Measurements from ENCODE around the gene CORO2B. TPM values are rescaled to one million over a fixed set of nuclear protein-coding genes. Genes with fewer than 3 reads are reported as not detected.

CORO2B gene
- total and polyA plus RNA-seq, 2 of the 4 experiments (the other 2 are of a cell fraction) = 9.3 to 39.3 TPM

- no peak overlapping the region for H3K23ac ChIP-seq (ENCODE audit: low read depth, low read length)
These were observed 128.1 kb downstream of the CORO2B start for GRCh38 chr15:68706931-68707330.

More at GRCh38 chr15:68706931-68707330, 128.1 kb downstream of the CORO2B start:
- 98% methylated on average over 6 of the region's 11 CpGs; no CpG with 5 or more reads in 1 of the 2 experiments for WGBS, 2 experiments (ENCODE audit: extremely low coverage in 2 of 2, insufficient read length in 1 of 2)
- H2BK20ac ChIP-seq (ENCODE audit: low read depth, low read length) = no peak overlapping the region
- in situ Hi-C loops (cut with MboI; ENCODE audit: low sequenced_read_pairs) = no loop called here
- peaks cover 4% of the 10 kb centered on the region for H3K4me1 ChIP-seq (ENCODE audit: control insufficient read depth, insufficient read depth, low read length)
- no peak overlapping the region for H2BK120ac ChIP-seq (ENCODE audit: low read depth, low read length)
- H4K20me1 ChIP-seq (ENCODE audit: insufficient read depth, low read length) = no peaks in the 10 kb centered on the region
- H3K79me1 ChIP-seq (ENCODE audit: low read depth in 1 of 2, low read length in 2 of 2) = no peaks in the 10 kb centered on the region
- dilution Hi-C loops (cut with HindIII; ENCODE audit: low sequenced_read_pairs, unreplicated experiment) = no loop called here
- H3K56ac ChIP-seq (ENCODE audit: extremely low read depth, insufficient read depth, low read length) = no peak overlapping the region
- peaks cover 4% of the 10 kb centered on the region for H3K36me3 ChIP-seq (ENCODE audit: control insufficient read depth, insufficient read depth, low read length)
- no peak overlapping the region for H4K8ac ChIP-seq (ENCODE audit: low read depth in 2 of 2, low read length in 2 of 2)
- intact Hi-C loops (cut with micrococcal nuclease) = no loop called here
- H3K9me3 ChIP-seq (ENCODE audit: control insufficient read depth, insufficient read depth, low read length) = no peaks in the 10 kb centered on the region
- H3K4me2 ChIP-seq (ENCODE audit: low read depth, low read length) = no peak overlapping the region
- H3K9ac ChIP-seq (ENCODE audit: low read depth, low read length) = no peak overlapping the region
- H2BK5ac ChIP-seq (ENCODE audit: low read depth, low read length, poor library complexity, severe bottlenecking) = no peak overlapping the region
- ATAC-seq (ENCODE audit: low read depth) (no peak), DNase-seq (no peak)
- no peak overlapping the region for H2BK15ac ChIP-seq (ENCODE audit: low read depth, low read length)
- no peak for TF ChIP-seq MAZ (IDR thresholded peaks at IDR 0.05; ENCODE audit: borderline replicate concordance, low read depth, low read length)
- no peak for TF ChIP-seq SMC3 (IDR thresholded peaks at IDR 0.05; ENCODE audit: low read depth, low read length)
- TF ChIP-seq CEBPB (IDR thresholded peaks at IDR 0.05; ENCODE audit: low read depth, low read length) = no peak
- no peak for TF ChIP-seq RCOR1 (IDR thresholded peaks at IDR 0.05; ENCODE audit: insufficient replicate concordance, low read length)
- no peak for TF ChIP-seq USF2 (IDR thresholded peaks at IDR 0.05; ENCODE audit: low read depth, low read length)
- TF ChIP-seq MXI1 (IDR thresholded peaks at IDR 0.05; ENCODE audit: borderline replicate concordance, low read depth, low read length) = no peak
- no peak for TF ChIP-seq CTCF (conservative IDR thresholded peaks at IDR 0.05; ENCODE audit: low read depth, low read length)
- no peak for TF ChIP-seq ELK1 (IDR thresholded peaks at IDR 0.05; ENCODE audit: borderline replicate concordance, low read depth, low read length)
- TF ChIP-seq NFE2L2 (IDR thresholded peaks at IDR 0.05; ENCODE audit: low read depth, low read length) = no peak
- TF ChIP-seq RAD21 (IDR thresholded peaks at IDR 0.05; ENCODE audit: low read length) = no peak
- TF ChIP-seq BHLHE40 (IDR thresholded peaks at IDR 0.05; ENCODE audit: low read depth, low read length) = no peak
- TF ChIP-seq CHD1 (IDR thresholded peaks at IDR 0.05; ENCODE audit: low read depth, low read length) = no peak
- no peak for TF ChIP-seq MAFK (IDR thresholded peaks at IDR 0.05; ENCODE audit: low read depth, low read length)
- no peak for TF ChIP-seq POLR2A (IDR thresholded peaks at IDR 0.05; ENCODE audit: low read depth, low read length)
- TF ChIP-seq RFX5 (IDR thresholded peaks at IDR 0.05; ENCODE audit: low read depth, low read length) = no peak
- no peak for TF ChIP-seq FOS (IDR thresholded peaks at IDR 0.05; ENCODE audit: low read depth, low read length)
- H3K4me3 ChIP-seq (ENCODE audit: insufficient read depth, low read depth, low read length) = no peak overlapping the region
- H3K4ac ChIP-seq (ENCODE audit: low read depth, low read length) = no peak overlapping the region
- no peak overlapping the region for H2AK5ac ChIP-seq (ENCODE audit: low read depth, low read length)
- no peak overlapping the region for H3K18ac ChIP-seq (ENCODE audit: low read depth, low read length)
- H3K27me3 ChIP-seq (ENCODE audit: control insufficient read depth, insufficient read depth, low read length) = no peaks in the 10 kb centered on the region
- ChIA-PET CTCF (no interaction called here), POLR2A (ENCODE audit: unreplicated experiment) (no interaction called here)
- no peak overlapping the region for H2AK9ac ChIP-seq (replicated peaks; ENCODE audit: low read depth, low read length, poor library complexity)
- H3K14ac ChIP-seq (replicated peaks; ENCODE audit: low read depth, low read length) = no peak overlapping the region
- no TSS peak for BruUV-seq (replicated peaks)
- no peak overlapping the region for H3K27ac ChIP-seq (ENCODE audit: insufficient read depth, low read length)
- no peak overlapping the region for H4K91ac ChIP-seq (ENCODE audit: insufficient read depth, low read depth, low read length)
- no peak overlapping the region for H4K5ac ChIP-seq (ENCODE audit: low read depth, low read length)
- H3K9me1 ChIP-seq (ENCODE audit: insufficient read depth, low read length) = no peaks in the 10 kb centered on the region
- no peak overlapping the region for H2AFZ ChIP-seq (replicated peaks; ENCODE audit: low read length, poor library complexity)
